ENCODE results near the gene STIMATE.

Gene STIMATE

DNA sequence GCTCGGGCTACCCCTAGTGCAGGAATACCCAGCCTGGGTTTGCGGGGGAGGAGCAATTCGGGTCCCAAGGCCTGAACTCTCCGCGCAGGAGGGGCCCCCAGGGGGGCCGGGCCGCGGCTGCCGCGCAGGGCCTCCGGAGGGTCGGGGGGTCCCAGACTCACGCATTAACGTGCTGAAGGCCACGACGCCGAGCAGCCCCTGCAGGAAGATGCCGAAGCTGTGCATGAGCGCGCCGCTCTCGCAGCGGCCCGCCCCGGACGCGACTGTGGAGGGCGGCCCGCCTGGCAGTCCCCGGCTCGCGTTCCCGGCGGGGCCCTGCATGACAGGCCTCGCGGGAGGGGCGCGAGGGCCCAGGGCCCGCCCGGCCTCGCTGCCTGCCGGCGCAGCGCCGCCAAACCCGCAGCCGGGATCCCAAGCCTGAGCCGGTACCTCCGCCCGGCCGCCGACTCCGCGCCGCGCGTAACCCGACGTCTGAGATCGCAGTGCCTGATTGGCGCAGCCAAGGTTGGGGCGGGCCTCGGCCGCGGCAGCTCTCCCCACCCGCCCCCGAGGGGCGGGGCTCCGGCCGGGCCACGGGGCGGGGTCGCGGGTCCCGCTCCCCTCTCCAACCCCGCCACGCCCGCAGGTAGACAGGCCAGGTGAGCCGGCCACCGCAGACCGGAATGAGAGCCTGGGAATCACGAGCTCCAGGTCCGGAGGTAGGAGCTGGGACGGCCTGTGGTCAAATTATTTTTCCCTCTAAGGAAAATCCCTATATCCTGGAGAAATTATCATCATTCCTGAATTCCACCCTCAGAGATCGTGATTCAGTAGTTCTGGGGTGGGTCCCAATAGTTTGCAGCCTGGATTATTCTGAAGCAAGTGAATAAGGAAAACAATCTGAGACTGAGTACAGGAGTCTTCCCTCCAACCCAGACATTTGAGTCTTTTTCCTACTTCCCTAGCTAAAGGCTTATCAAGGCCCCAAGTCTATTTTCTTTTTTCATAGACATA is at the start of gene STIMATE:
TSS of gene STIMATE (minus strand) at position 419 of the 993 bp plus-strand sequence. CDS start at position 321, 98 bp downstream.
- Histone ChIP-seq H3K4me2 (ENCODE audit: low read length) (peak within 1 kb of the TSS; percentile 79), H3K79me2 (no peaks in the 10 kb centered on the region), H3K36me3 (ENCODE audit: control insufficient read depth, insufficient read depth, low read length) (no peaks in the 10 kb centered on the region), H3K4me3 (ENCODE audit: low read depth, low read length) (peak within 1 kb of the TSS; percentile 64), H3K27ac (no peak within 1 kb of the TSS), H3K27me3 (ENCODE audit: control insufficient read depth, insufficient read depth, low read length) (no peaks in the 10 kb centered on the region), H2AFZ (peak within 1 kb of the TSS; percentile 87), H3K4me1 (peaks cover 3% of the 10 kb centered on the region), H3K9me3 (ENCODE audit: control insufficient read depth, low read length) (no peaks in the 10 kb centered on the region), H3K9ac (peak within 1 kb of the TSS; percentile 23)
- TF ChIP-seq, protein P1, sequence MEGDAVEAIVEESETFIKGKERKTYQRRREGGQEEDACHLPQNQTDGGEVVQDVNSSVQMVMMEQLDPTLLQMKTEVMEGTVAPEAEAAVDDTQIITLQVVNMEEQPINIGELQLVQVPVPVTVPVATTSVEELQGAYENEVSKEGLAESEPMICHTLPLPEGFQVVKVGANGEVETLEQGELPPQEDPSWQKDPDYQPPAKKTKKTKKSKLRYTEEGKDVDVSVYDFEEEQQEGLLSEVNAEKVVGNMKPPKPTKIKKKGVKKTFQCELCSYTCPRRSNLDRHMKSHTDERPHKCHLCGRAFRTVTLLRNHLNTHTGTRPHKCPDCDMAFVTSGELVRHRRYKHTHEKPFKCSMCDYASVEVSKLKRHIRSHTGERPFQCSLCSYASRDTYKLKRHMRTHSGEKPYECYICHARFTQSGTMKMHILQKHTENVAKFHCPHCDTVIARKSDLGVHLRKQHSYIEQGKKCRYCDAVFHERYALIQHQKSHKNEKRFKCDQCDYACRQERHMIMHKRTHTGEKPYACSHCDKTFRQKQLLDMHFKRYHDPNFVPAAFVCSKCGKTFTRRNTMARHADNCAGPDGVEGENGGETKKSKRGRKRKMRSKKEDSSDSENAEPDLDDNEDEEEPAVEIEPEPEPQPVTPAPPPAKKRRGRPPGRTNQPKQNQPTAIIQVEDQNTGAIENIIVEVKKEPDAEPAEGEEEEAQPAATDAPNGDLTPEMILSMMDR (IDR thresholded peaks at IDR 0.05): no peak

DNA sequence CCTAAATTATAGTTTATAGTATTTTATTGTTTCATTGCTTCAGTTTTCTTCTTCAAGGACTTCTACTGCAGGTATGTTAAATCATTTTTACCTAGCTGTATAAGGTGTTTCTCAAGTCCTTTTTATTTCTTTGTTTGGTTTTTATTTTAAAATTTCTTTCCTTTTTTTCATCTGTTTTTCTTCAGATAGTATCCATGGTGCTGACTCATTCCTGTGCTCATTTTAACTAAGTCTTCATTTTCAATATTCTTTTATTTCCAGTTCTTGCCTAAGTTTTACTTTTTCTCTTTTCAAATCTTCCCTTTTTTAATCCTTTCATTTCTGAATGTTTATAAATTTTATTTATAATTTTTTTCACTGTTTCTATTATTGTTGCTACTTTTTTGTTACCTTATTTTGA is 42.3 kb upstream of the STIMATE start:
- H3K4me1 ChIP-seq: no peaks in the 10 kb centered on the region
- no peaks in the 10 kb centered on the region for H3K79me2 ChIP-seq
- H3K4me2 ChIP-seq (ENCODE audit: low read length): no peak overlapping the region
- H2AFZ ChIP-seq: no peak overlapping the region
- no peak overlapping the region for H3K4me3 ChIP-seq (ENCODE audit: low read depth, low read length)
- TF ChIP-seq, protein P1 (IDR thresholded peaks at IDR 0.05): no peak
- no peaks in the 10 kb centered on the region for H3K27me3 ChIP-seq (ENCODE audit: control insufficient read depth, insufficient read depth, low read length)
- H3K36me3 ChIP-seq (ENCODE audit: control insufficient read depth, insufficient read depth, low read length): no peaks in the 10 kb centered on the region
- H3K9ac ChIP-seq: no peak overlapping the region
- no peak overlapping the region for H3K27ac ChIP-seq
- no peaks in the 10 kb centered on the region for H3K9me3 ChIP-seq (ENCODE audit: control insufficient read depth, low read length)

DNA sequence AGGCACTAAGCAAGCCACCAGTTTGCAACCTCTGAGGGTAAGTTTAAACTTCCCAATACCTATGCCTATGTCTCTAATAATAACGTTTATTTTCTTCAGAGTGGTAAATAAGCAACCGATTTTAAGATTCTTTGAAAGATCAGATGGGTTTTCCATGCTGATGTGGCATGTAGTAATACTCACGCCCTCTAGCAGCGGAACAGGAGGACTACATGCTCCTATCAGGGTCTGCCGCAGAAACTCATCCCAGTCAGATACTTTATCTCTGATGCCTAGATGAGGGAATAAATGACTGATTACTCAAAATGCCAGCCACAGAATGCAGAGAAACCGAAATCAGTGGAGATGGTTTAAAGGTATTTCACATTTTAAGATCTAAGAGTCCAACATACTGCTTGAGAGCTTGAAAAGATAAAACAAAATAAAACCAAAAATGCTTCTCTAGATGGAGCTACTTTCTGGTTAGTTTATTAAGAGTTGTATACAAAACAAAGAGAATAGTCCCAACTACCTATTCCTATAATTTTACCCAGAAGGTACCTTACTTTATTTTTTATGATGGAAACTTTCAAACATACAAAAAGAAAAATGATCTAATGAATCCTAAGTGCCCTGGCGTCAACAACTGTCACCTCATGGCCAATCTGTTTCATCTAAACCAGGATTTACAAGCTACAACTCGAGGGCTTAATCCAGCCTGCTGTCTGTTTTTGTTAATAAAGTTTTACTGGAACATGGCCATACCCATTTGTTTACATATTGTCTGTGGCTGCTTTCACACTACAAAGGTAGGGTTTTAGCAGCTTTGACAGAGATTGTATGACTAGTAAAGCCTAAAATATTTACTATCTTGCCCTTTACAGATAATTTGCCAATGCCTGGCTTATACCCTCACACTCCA is 37.5 kb upstream of the STIMATE start:
- H3K79me2 ChIP-seq: no peaks in the 10 kb centered on the region
- H3K36me3 ChIP-seq (ENCODE audit: control insufficient read depth, insufficient read depth, low read length): no peaks in the 10 kb centered on the region
- no peak overlapping the region for H3K4me3 ChIP-seq (ENCODE audit: low read depth, low read length)
- no peaks in the 10 kb centered on the region for H3K27me3 ChIP-seq (ENCODE audit: control insufficient read depth, insufficient read depth, low read length)
- no peak overlapping the region for H3K9ac ChIP-seq
- H3K9me3 ChIP-seq (ENCODE audit: control insufficient read depth, low read length): no peaks in the 10 kb centered on the region
- no peaks in the 10 kb centered on the region for H3K4me1 ChIP-seq
- TF ChIP-seq, protein P1 (IDR thresholded peaks at IDR 0.05): peak; percentile 71
- no peak overlapping the region for H3K27ac ChIP-seq
- no peak overlapping the region for H3K4me2 ChIP-seq (ENCODE audit: low read length)
- no peak overlapping the region for H2AFZ ChIP-seq

DNA sequence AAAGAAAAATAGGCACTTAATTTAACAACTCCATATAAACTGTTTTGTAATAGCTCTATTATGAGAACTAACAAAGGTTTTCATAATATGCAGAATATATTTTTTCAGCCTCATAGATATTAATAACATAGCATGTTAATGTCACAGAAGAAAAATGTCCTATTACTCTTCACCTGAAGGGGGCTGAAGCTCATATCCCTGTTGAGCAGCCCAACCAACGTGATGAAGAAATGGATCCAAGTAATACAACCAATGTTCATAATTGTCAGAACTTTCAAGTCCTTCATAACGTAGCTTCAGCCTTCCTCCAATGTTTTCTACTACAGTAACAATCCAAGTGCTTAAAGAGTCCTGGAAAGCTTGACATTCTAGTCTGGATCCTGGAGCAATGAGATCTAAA is 34.5 kb upstream of the STIMATE start:
- Histone ChIP-seq H3K27ac (no peak overlapping the region), H2AFZ (no peak overlapping the region), H3K4me2 (ENCODE audit: low read length) (no peak overlapping the region), H3K4me3 (ENCODE audit: low read depth, low read length) (no peak overlapping the region), H3K9me3 (ENCODE audit: control insufficient read depth, low read length) (no peaks in the 10 kb centered on the region), H3K79me2 (no peaks in the 10 kb centered on the region), H3K36me3 (ENCODE audit: control insufficient read depth, insufficient read depth, low read length) (no peaks in the 10 kb centered on the region), H3K4me1 (no peaks in the 10 kb centered on the region), H3K9ac (no peak overlapping the region), H3K27me3 (ENCODE audit: control insufficient read depth, insufficient read depth, low read length) (no peaks in the 10 kb centered on the region)
- TF ChIP-seq, protein P1 (IDR thresholded peaks at IDR 0.05): no peak

Measured in parathyroid adenoma (tissue), 2 donors.